GM20000 (cell line): ENCODE data around the gene B4GAT1.

ENCODE experiments used
- DNase-seq: peaks from one replicate; pipeline ENCODE4 v3.0.0; 2012; ENCODE audit warnings: low spot score
- TF ChIP-seq, protein P1 (sequence below): IDR thresholded peaks from 2 replicates; pipeline ENCODE4 v1.5.1; 2012; ENCODE audit warnings: mild to moderate bottlenecking, control low read depth; ENCODE audit errors: extremely low read depth, missing control alignments

The B4GAT1 gene

DNA sequence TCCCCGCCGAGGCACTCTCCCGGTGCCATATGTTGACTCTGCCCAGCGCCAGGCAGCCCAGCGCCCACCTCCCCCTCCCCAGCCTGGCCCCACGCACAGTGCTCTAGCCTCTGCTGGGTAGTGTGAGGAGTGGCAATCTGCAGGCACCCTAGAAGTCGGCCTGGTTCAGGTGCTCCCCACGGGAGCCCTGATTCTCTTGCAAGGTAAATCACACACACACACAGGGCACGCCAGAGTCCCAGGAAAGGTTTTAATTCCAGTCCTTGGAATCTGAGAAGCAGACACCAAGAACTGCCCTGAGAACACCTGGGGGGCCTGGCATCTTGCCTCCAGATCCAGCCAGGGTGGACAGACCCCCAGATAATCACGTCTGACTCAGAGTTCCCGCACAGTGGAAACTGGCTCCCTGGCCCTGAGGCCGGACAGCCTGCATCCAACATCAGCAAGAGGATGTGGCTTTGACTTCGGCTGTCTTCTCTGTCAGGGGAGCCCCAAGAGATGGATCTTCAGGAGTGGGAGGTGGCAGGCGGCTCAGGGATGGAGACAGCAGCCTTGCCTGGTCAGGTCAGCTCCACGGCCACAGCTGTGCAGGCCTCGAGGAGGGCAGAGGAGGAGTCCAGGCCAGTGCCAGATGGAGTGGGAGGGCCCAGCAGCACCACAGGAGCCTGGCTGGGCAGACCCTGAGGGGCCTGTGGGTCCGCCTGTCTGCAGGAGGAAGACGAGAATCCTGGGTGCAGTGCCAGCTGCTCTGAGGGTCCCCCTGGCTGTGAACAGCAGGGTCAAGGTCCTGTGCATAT is 10.1 kb downstream of the B4GAT1 start:
- TF ChIP-seq, protein P1, sequence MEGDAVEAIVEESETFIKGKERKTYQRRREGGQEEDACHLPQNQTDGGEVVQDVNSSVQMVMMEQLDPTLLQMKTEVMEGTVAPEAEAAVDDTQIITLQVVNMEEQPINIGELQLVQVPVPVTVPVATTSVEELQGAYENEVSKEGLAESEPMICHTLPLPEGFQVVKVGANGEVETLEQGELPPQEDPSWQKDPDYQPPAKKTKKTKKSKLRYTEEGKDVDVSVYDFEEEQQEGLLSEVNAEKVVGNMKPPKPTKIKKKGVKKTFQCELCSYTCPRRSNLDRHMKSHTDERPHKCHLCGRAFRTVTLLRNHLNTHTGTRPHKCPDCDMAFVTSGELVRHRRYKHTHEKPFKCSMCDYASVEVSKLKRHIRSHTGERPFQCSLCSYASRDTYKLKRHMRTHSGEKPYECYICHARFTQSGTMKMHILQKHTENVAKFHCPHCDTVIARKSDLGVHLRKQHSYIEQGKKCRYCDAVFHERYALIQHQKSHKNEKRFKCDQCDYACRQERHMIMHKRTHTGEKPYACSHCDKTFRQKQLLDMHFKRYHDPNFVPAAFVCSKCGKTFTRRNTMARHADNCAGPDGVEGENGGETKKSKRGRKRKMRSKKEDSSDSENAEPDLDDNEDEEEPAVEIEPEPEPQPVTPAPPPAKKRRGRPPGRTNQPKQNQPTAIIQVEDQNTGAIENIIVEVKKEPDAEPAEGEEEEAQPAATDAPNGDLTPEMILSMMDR, result no peak
- no peak for DNase-seq

DNA sequence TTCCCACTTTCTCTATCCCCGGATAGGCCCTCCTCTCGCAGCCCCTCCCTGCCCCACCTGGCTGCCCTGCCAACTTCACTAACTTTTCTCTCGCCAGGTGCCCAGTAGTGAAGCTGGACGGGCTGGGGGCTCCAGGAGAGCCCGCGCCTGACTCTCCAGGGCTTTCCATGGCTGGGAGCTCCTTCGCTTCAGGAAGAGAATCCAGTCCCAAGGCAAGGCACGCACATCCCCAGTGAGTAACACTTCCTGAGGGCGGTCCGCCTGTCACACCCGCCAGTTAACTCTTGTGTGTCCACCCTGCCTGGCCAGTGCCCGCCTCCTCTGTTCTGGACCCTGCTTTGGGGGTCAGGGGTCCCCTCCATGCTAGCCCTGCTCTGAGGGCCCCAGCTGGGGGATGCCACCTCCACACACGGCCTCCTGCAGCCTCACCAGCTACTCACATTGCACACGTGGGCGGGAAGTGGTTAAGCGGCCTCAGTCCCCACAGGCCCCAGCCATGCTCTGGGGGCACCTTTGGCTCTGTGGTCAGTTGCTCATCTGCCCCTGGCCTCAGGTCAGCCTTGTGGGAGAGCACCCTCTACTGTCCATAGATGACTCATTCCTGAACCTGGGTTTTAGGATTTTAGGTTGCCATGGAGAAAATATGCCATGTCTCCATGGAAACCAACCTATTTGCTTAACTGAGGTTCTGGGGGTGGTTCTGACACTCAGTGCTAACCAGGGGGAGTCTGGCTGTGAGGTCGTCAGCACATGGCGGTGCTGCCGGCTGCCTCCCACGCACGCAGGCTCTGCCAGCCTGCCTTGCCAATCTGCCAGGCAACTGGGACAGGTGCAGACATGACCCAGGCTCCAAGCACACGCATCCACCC is 11.0 kb downstream of the B4GAT1 start, which contains the start of gene RIN1:
Gene RIN1 (minus strand): TSS at position 201 of the 869 bp plus-strand sequence. CDS start 32 bp downstream, at position 169.
- TF ChIP-seq, protein P1, result no peak
- DNase-seq, result peak; percentile 85

DNA sequence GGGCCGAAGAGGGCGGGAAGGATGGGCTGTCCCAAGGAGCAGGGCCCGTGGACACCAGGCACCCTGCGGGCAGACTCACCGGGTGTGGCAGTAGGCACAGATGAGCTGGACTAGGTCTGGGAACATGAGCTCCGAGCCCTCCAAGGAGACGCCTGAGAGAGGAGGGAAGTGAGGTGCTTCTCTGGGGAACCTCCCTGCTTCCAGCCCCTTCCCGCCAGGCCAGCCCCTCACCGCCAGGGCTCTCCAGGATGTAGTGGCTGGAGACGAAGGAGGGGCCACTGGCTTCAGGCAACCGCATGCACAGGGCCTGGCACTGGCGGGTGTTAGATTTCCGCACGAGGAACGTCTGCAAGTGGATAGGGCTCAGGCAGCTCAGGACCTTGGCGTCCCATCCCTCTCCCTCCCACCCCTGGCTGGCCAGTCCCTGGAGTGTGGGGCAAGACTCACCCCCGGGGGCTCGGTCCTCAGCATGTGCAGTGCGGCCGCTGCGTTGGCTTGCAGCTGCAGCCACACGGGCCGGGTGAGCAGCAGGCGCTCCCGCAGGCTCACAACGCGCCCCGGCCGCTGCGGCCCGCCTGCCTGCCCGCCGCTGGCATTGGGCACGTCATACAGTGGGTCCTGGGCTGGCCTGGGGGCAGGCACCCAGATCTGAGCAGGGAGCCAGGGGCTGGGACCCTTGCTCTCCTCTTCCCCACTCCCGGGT is 11.7 kb downstream of the B4GAT1 start:
- TF ChIP-seq, protein P1, result no peak
- DNase-seq, result no peak

DNA sequence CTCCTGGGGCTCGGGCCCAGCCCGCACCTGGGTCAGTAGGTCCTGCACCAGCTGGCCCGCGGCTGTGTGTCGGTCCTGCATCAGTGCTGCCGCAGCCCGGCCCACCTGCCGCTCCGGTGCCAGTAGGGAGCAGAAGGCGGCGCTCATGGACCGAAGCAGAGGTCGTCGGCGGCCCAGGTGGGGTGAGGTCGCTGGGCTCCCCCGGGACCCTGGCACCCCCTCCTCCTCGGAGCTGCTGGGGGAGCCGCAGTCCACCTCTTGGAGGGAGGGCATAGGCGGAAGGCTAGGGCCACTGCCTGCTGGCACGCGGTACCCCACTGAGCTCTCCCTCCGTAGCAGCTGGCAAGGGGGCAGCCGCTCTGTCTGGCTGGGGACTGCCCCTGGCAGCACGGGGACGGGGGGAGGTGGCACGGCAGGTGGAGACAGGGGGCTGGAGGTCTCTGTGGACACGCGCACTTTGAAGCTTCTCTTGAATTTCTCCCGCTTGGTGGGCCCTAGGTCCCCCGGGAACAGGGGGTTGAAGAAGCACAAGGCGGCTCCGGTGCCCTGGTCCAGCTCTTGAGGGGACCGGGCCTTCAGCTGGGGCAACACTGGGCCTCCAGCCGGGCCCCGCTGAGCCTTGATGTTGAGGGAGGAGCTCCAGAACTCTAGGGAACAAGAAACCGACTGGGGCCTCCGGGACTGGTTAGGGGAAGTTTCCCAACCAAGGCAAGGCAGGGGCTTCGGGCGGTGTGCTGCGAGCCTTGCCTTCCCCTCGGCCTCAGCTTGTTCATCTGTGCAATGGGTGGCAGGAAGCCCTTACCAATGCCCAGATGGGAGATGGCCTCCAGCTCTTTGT is 12.6 kb downstream of the B4GAT1 start:
- TF ChIP-seq, protein P1, result no peak
- peak; percentile 62 for DNase-seq

DNA sequence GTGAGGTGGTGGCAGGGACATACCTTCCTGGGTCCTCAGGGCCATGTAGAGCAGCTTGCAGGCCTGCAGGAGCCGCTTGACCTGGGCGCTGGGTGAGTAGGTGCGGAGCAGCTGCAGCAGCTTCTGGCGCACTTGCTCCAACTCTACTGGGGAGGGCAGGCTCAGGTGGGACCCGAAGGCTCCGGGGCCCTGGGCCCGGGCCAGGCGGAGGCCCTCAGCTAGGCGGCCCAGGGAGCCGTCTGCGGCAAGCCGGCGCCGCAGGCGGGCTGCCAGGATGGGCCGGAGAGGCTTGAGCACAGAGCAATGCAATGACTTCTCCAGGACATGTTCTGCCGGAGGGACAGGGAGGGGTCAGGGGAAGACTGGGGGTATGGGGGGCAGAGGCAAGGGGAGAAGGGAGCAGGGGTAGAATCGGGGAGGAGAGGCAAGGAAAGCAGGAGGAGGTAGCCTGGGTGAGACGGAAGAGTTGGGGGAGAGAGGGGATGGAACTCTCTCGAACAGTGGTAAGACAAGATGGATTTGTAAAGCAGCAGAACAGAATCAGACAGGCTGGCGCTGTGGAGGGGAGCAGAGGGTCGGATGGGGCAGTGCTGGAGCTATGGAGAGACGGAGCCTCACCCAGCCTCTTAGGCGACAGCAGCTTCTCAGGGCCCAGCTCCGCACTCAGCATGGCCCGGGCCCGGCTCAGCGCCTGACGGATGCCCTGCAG is 13.4 kb downstream of the B4GAT1 start:
- no peak for DNase-seq
- TF ChIP-seq, protein P1, result no peak

DNA sequence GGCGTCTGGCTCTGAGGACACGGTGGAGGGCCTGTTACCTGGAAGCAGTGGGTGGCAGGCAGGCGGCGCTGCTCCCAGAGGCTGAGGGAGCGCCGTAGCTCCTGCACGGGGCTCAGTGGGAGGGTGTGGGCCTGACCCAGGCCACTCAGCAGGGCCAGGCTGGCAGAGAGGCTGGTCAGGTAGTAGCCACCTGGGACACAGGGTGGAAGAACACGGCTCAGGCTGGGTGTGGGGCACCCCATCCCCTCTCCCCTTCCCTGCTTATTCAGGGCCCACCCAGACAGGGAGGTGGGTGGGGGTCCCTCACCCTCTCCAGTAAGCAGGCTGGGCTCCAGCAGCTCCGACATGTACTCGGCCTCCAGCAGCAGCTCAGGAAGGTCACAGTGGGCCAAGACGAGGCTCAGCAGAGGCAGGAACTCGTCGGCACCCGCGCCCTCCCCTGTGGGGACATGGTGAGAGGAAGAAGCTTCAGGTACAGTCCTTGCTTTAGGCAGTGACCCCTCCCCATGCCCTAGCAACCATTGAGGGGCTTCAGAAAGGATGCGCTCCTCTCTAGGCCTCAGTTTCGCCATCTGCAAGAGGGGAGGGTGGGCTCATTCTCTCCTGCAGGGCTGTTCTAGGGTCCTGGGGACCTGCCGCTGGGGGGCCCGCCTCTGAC is 14.1 kb downstream of the B4GAT1 start:
- DNase-seq, result no peak
- TF ChIP-seq, protein P1, result no peak
